ENCODE data around the gene SUDS3. TPM values are rescaled to one million over a fixed set of nuclear protein-coding genes. Genes with fewer than 3 reads are reported as not detected.

Gene SUDS3
- polyA plus RNA-seq, 1 of the 3 experiments (the other 2 are of a cell fraction), result 15.0 TPM

DNA sequence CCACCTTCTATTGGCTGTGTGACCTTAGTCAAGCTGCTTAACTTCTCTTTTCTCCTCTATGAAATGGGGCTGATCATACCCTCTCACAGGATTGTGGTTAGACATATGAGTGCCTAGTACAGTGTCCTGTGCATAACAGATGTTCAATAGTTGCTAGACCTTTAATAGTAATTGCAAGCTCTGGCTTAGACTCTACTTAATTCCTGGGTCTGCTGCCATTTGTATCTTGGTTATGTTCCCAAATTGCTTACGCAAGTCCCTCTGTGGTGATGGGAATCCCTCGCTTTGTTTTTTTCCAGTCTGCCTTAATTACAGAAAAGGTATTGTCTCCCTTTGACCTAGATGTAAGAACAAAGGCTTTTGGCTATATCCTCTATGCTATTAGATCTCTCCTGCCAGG is 15.1 kb downstream of the SUDS3 start:
- Histone ChIP-seq H3K27me3 (ENCODE audit: insufficient read depth) (no peaks in the 10 kb centered on the region), H2AFZ (ENCODE audit: low read depth) (no peak overlapping the region), H3K9ac (no peak overlapping the region), H3K27ac (ENCODE audit: low read depth in 2 of 2, low read length in 1 of 2) (no peak overlapping the region), H3K9me2 (no peaks in the 10 kb centered on the region), H3K4me1 (ENCODE audit: control insufficient read depth in 1 of 2, insufficient read depth in 2 of 2, low read depth in 1 of 2, low read length in 1 of 2) (no peaks in the 10 kb centered on the region; a peak in 1 of 4 replicates), H3K36me3 (replicated peaks in 1 of 2; ENCODE audit: control insufficient read depth in 1 of 2, insufficient read depth in 2 of 2, low read length in 1 of 2) (peaks cover 57 to 63% of the 10 kb centered on the region in 2 experiments), H3K4me3 (ENCODE audit: low read depth in 2 of 2, low read length in 1 of 2) (no peak overlapping the region), H4K20me1 (ENCODE audit: insufficient read depth) (no peaks in the 10 kb centered on the region), H3K79me2 (ENCODE audit: insufficient read depth) (peaks cover 20% of the 10 kb centered on the region), H3K9me3 (no peaks in the 10 kb centered on the region), H3F3A (replicated peaks; ENCODE audit: insufficient read depth) (no peaks in the 10 kb centered on the region), H3K4me2 (no peak overlapping the region)
- 95% methylated on average over 2 of the region's 2 CpGs for WGBS (ENCODE audit: low lambda C conversion rate)
- TF ChIP-seq, protein P1, sequence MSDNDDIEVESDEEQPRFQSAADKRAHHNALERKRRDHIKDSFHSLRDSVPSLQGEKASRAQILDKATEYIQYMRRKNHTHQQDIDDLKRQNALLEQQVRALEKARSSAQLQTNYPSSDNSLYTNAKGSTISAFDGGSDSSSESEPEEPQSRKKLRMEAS (IDR thresholded peaks at IDR 0.05; ENCODE audit: low read depth), result no peak
- no peak for TF ChIP-seq ELF1 (IDR thresholded peaks at IDR 0.05)
- TF ChIP-seq EZH2phosphoT487 (IDR thresholded peaks at IDR 0.05; ENCODE audit: borderline replicate concordance, low read depth), result no peak
- TF ChIP-seq TAF1 (IDR thresholded peaks at IDR 0.05; ENCODE audit: borderline replicate concordance, low read depth, low read length), result no peak
- TF ChIP-seq RXRA (IDR thresholded peaks at IDR 0.05; ENCODE audit: borderline replicate concordance, low read depth), result no peak
- TF ChIP-seq GABPA (IDR thresholded peaks at IDR 0.05; ENCODE audit: low read depth), result no peak
- no peak for TF ChIP-seq CHD2 (IDR thresholded peaks at IDR 0.05; ENCODE audit: low read length, partially characterized antibody)
- no peak for TF ChIP-seq POLR2AphosphoS5 (IDR thresholded peaks at IDR 0.05; ENCODE audit: low read depth, low read length)
- no peak for TF ChIP-seq RCOR1 (IDR thresholded peaks at IDR 0.05; ENCODE audit: low read length)
- no peak for TF ChIP-seq YY1 (IDR thresholded peaks at IDR 0.05; ENCODE audit: low read depth)
- no peak for TF ChIP-seq SIN3A (IDR thresholded peaks at IDR 0.05; ENCODE audit: borderline replicate concordance, low read depth, low read length)
- POLR2A ChIA-PET, result no interaction called here
- CTCF ChIA-PET, result interaction anchor here (0.7 to 10.7 kb wide), 5 partner anchors 14 to 449 kb away, joined by 3 to 94 read pairs (median 3); partner anchors contain the start of gene SUDS3
- no peak for DNase-seq

DNA sequence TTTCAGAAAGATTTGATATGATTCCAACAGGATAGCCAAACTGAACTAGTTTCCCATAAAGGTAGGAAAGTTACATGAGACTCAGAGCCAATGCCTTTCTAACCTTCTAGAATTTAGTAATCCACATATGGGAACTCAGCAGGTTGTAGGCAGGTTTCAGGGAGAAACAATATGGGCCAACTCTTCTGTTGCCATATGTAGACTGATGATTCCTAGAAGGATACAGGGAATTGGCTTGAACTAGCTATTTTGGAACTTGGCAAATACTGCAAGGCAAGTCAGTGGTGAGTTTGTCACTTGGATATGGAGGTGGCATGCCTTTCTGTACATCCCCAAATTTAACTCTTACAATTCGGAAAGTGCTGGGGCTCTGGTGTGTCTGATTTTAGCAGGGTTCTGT is 15.5 kb downstream of the SUDS3 start:
- H3K36me3 ChIP-seq (replicated peaks in 1 of 2; ENCODE audit: control insufficient read depth in 1 of 2, insufficient read depth in 2 of 2, low read length in 1 of 2), result peaks cover 57 to 61% of the 10 kb centered on the region in 2 experiments
- H3K79me2 ChIP-seq (ENCODE audit: insufficient read depth), result peaks cover 20% of the 10 kb centered on the region
- ChIA-PET CTCF (interaction anchor here (1.0 to 10.7 kb wide), 4 partner anchors 13 to 448 kb away, joined by 3 to 94 read pairs (median 14); partner anchors contain the start of gene SUDS3), POLR2A (no interaction called here)
- no peaks in the 10 kb centered on the region for H4K20me1 ChIP-seq (ENCODE audit: insufficient read depth)
- no peaks in the 10 kb centered on the region for H3K9me3 ChIP-seq
- H3F3A ChIP-seq (replicated peaks; ENCODE audit: insufficient read depth), result no peaks in the 10 kb centered on the region
- no peak for TF ChIP-seq GABPA (IDR thresholded peaks at IDR 0.05; ENCODE audit: low read depth)
- no peak for TF ChIP-seq FOSL2 (IDR thresholded peaks at IDR 0.05; ENCODE audit: borderline replicate concordance, low read depth)
- no peak for TF ChIP-seq JUND (IDR thresholded peaks at IDR 0.05)
- TF ChIP-seq, protein P2, sequence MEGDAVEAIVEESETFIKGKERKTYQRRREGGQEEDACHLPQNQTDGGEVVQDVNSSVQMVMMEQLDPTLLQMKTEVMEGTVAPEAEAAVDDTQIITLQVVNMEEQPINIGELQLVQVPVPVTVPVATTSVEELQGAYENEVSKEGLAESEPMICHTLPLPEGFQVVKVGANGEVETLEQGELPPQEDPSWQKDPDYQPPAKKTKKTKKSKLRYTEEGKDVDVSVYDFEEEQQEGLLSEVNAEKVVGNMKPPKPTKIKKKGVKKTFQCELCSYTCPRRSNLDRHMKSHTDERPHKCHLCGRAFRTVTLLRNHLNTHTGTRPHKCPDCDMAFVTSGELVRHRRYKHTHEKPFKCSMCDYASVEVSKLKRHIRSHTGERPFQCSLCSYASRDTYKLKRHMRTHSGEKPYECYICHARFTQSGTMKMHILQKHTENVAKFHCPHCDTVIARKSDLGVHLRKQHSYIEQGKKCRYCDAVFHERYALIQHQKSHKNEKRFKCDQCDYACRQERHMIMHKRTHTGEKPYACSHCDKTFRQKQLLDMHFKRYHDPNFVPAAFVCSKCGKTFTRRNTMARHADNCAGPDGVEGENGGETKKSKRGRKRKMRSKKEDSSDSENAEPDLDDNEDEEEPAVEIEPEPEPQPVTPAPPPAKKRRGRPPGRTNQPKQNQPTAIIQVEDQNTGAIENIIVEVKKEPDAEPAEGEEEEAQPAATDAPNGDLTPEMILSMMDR (IDR thresholded peaks at IDR 0.05), result no peak
- TF ChIP-seq NRF1 (IDR thresholded peaks at IDR 0.05; ENCODE audit: low read depth, low read length), result no peak
- no peak for TF ChIP-seq FOXJ3 (CRISPR knock-in tag; IDR thresholded peaks at IDR 0.05)
- no peak for TF ChIP-seq SMC3 (IDR thresholded peaks at IDR 0.05; ENCODE audit: low read depth, low read length)
- TF ChIP-seq, protein P3, sequence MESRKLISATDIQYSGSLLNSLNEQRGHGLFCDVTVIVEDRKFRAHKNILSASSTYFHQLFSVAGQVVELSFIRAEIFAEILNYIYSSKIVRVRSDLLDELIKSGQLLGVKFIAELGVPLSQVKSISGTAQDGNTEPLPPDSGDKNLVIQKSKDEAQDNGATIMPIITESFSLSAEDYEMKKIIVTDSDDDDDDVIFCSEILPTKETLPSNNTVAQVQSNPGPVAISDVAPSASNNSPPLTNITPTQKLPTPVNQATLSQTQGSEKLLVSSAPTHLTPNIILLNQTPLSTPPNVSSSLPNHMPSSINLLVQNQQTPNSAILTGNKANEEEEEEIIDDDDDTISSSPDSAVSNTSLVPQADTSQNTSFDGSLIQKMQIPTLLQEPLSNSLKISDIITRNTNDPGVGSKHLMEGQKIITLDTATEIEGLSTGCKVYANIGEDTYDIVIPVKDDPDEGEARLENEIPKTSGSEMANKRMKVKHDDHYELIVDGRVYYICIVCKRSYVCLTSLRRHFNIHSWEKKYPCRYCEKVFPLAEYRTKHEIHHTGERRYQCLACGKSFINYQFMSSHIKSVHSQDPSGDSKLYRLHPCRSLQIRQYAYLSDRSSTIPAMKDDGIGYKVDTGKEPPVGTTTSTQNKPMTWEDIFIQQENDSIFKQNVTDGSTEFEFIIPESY (IDR thresholded peaks at IDR 0.05; ENCODE audit: borderline replicate concordance, low read depth), result no peak
- no peak for TF ChIP-seq SIN3A (IDR thresholded peaks at IDR 0.05; ENCODE audit: borderline replicate concordance, low read depth, low read length)
- TF ChIP-seq TEAD4 (IDR thresholded peaks at IDR 0.05; ENCODE audit: borderline replicate concordance, insufficient read depth), result no peak
- no peak for TF ChIP-seq EZH2phosphoT487 (IDR thresholded peaks at IDR 0.05; ENCODE audit: borderline replicate concordance, low read depth)
- no peak for TF ChIP-seq POLR2AphosphoS5 (IDR thresholded peaks at IDR 0.05; ENCODE audit: low read depth, low read length)
- TF ChIP-seq YY1 (IDR thresholded peaks at IDR 0.05; ENCODE audit: low read depth), result no peak
- TF ChIP-seq, protein P4, sequence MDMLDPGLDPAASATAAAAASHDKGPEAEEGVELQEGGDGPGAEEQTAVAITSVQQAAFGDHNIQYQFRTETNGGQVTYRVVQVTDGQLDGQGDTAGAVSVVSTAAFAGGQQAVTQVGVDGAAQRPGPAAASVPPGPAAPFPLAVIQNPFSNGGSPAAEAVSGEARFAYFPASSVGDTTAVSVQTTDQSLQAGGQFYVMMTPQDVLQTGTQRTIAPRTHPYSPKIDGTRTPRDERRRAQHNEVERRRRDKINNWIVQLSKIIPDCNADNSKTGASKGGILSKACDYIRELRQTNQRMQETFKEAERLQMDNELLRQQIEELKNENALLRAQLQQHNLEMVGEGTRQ (IDR thresholded peaks at IDR 0.05; ENCODE audit: borderline replicate concordance, low read depth, low read length), result no peak
- H3K9ac ChIP-seq, result no peak overlapping the region
- 100% methylated on average over 1 of the region's 1 CpG for WGBS (ENCODE audit: low lambda C conversion rate)
- H2AFZ ChIP-seq (ENCODE audit: low read depth), result no peak overlapping the region
- no peak overlapping the region for H3K27ac ChIP-seq (ENCODE audit: low read depth in 2 of 2, low read length in 1 of 2)
- no peaks in the 10 kb centered on the region; a peak in 1 of 4 replicates for H3K4me1 ChIP-seq (ENCODE audit: control insufficient read depth in 1 of 2, insufficient read depth in 2 of 2, low read depth in 1 of 2, low read length in 1 of 2)
- no peaks in the 10 kb centered on the region for H3K9me2 ChIP-seq
- DNase-seq, result no peak
- no peak overlapping the region for H3K4me2 ChIP-seq
- H3K27me3 ChIP-seq (ENCODE audit: insufficient read depth), result no peaks in the 10 kb centered on the region
- no peak overlapping the region for H3K4me3 ChIP-seq (ENCODE audit: low read depth in 2 of 2, low read length in 1 of 2)
